Activated naive CD4-positive, alpha-beta T cell treated with anti-CD3 and anti-CD28 coated beads, Interleukin-2, amount 50 U/mL, for 24 hours (primary cell): ENCODE results near the gene MT1M.
"Not testable (repeated sequence)": the region's sequence is repeated elsewhere in the genome, so short reads cannot be mapped to it uniquely, and the experiment has no call there.

Experiments used
- H3K27ac Mint-ChIP-seq: one replicate; pipeline ENCODE4 v1.8.0; 2021; ENCODE audit warnings: mild to moderate bottlenecking, mixed read lengths
- H3K27me3 Mint-ChIP-seq: one replicate; pipeline ENCODE4 v1.8.0; 2021; ENCODE audit warnings: mixed read lengths
- H3K36me3 Mint-ChIP-seq: one replicate; pipeline ENCODE4 v1.8.0; 2021; ENCODE audit warnings: mixed read lengths
- H3K4me1 Mint-ChIP-seq: one replicate; pipeline ENCODE4 v1.8.0; 2021; ENCODE audit warnings: mixed read lengths
- H3K4me3 Mint-ChIP-seq: one replicate; pipeline ENCODE4 v1.8.0; 2021; ENCODE audit warnings: mild to moderate bottlenecking, mixed read lengths
- H3K9me3 Mint-ChIP-seq: one replicate; pipeline ENCODE4 v1.8.0; 2021; ENCODE audit warnings: mixed read lengths

MT1M gene

GRCh38 chr16:56632156-56632847 lies at the start of gene MT1M:
Gene MT1M, plus strand, starts transcription at chr16:56632659. Its CDS starts 73 bp downstream, at chr16:56632732.
- H3K4me1 Mint-ChIP-seq = peaks cover 22% of the 10 kb centered on the region

GRCh38 chr16:56582911-56583310 lies 49.5 kb upstream of the MT1M start:
- H3K4me3 Mint-ChIP-seq, H3K27ac Mint-ChIP-seq, H3K36me3 Mint-ChIP-seq, H3K9me3 Mint-ChIP-seq, H3K27me3 Mint-ChIP-seq, H3K4me1 Mint-ChIP-seq: not testable (repeated sequence)

More at GRCh38 chr16:56632156-56632847, at the start of gene MT1M:
- Mint-ChIP-seq H3K36me3 (no peaks in the 10 kb centered on the region), H3K4me3 (peak within 1 kb of the TSS; percentile 78), H3K27me3 (peaks cover 44% of the 10 kb centered on the region), H3K9me3 (no peaks in the 10 kb centered on the region), H3K27ac (no peak within 1 kb of the TSS)

- Mint-ChIP-seq H3K36me3 (no peaks in the 10 kb centered on the region), H3K27me3 (peaks cover 3% of the 10 kb centered on the region), H3K9me3 (no peaks in the 10 kb centered on the region), H3K4me1 (no peaks in the 10 kb centered on the region), H3K4me3 (no peak overlapping the region), H3K27ac (no peak overlapping the region)
Observed at GRCh38 chr16:56583351-56584168, 48.9 kb upstream of the MT1M start.

GRCh38 chr16:56584276-56584675 lies 48.2 kb upstream of the MT1M start:
- H3K27ac Mint-ChIP-seq = no peak overlapping the region
- peaks cover 4% of the 10 kb centered on the region for H3K4me1 Mint-ChIP-seq
- H3K9me3 Mint-ChIP-seq = no peaks in the 10 kb centered on the region
- H3K27me3 Mint-ChIP-seq = peaks cover 5% of the 10 kb centered on the region
- H3K4me3 Mint-ChIP-seq = no peak overlapping the region
- no peaks in the 10 kb centered on the region for H3K36me3 Mint-ChIP-seq

GRCh38 chr16:56588781-56589140 lies 43.7 kb upstream of the MT1M start:
- Mint-ChIP-seq H3K4me3 (peak overlapping the region; percentile 89), H3K27me3 (peaks cover 9% of the 10 kb centered on the region), H3K27ac (peak overlapping the region; percentile 55), H3K4me1 (peaks cover 15% of the 10 kb centered on the region), H3K36me3 (no peaks in the 10 kb centered on the region), H3K9me3 (no peaks in the 10 kb centered on the region)

- Mint-ChIP-seq H3K9me3 (no peaks in the 10 kb centered on the region), H3K27me3 (peaks cover 9% of the 10 kb centered on the region), H3K27ac (peak within 1 kb of the TSS; percentile 55), H3K4me1 (peaks cover 15% of the 10 kb centered on the region), H3K36me3 (no peaks in the 10 kb centered on the region), H3K4me3 (peak within 1 kb of the TSS; percentile 89)
Observed at GRCh38 chr16:56589141-56590039, 43.1 kb upstream of the MT1M start, which contains the start of gene MT3. Gene MT3, plus strand, starts transcription at chr16:56589528. Its CDS starts 63 bp downstream, at chr16:56589591.

GRCh38 chr16:56591377-56592060 lies 40.9 kb upstream of the MT1M start:
- peaks cover 15% of the 10 kb centered on the region for H3K4me1 Mint-ChIP-seq
- no peaks in the 10 kb centered on the region for H3K9me3 Mint-ChIP-seq
- peaks cover 9% of the 10 kb centered on the region for H3K27me3 Mint-ChIP-seq
- H3K27ac Mint-ChIP-seq = no peak overlapping the region
- H3K36me3 Mint-ChIP-seq = no peaks in the 10 kb centered on the region
- H3K4me3 Mint-ChIP-seq = no peak overlapping the region

GRCh38 chr16:56593573-56594291 lies 38.7 kb upstream of the MT1M start:
- Mint-ChIP-seq H3K4me1 (peaks cover 14% of the 10 kb centered on the region), H3K27ac (no peak overlapping the region), H3K27me3 (peaks cover 6% of the 10 kb centered on the region), H3K9me3 (no peaks in the 10 kb centered on the region), H3K36me3 (no peaks in the 10 kb centered on the region), H3K4me3 (no peak overlapping the region)

GRCh38 chr16:56594292-56594619 lies 38.2 kb upstream of the MT1M start:
- H3K36me3 Mint-ChIP-seq = no peaks in the 10 kb centered on the region
- H3K9me3 Mint-ChIP-seq = no peaks in the 10 kb centered on the region
- no peak overlapping the region for H3K27ac Mint-ChIP-seq
- peaks cover 11% of the 10 kb centered on the region for H3K4me1 Mint-ChIP-seq
- no peak overlapping the region for H3K4me3 Mint-ChIP-seq
- H3K27me3 Mint-ChIP-seq = peaks cover 4% of the 10 kb centered on the region

- no peaks in the 10 kb centered on the region for H3K27me3 Mint-ChIP-seq
- H3K4me1 Mint-ChIP-seq = peaks cover 4% of the 10 kb centered on the region
- H3K4me3 Mint-ChIP-seq = no peak overlapping the region
- no peaks in the 10 kb centered on the region for H3K36me3 Mint-ChIP-seq
- peak overlapping the region; percentile 14 for H3K27ac Mint-ChIP-seq
- H3K9me3 Mint-ChIP-seq = no peaks in the 10 kb centered on the region
Observed at GRCh38 chr16:56600398-56600999, 32.0 kb upstream of the MT1M start.

GRCh38 chr16:56601325-56601724 lies 31.1 kb upstream of the MT1M start:
- H3K4me1 Mint-ChIP-seq = peaks cover 8% of the 10 kb centered on the region
- no peaks in the 10 kb centered on the region for H3K27me3 Mint-ChIP-seq
- H3K27ac Mint-ChIP-seq = no peak overlapping the region
- no peaks in the 10 kb centered on the region for H3K9me3 Mint-ChIP-seq
- H3K36me3 Mint-ChIP-seq = no peaks in the 10 kb centered on the region
- H3K4me3 Mint-ChIP-seq = no peak overlapping the region

GRCh38 chr16:56603589-56603988 lies 28.9 kb upstream of the MT1M start:
- Mint-ChIP-seq H3K9me3 (no peaks in the 10 kb centered on the region), H3K27me3 (no peaks in the 10 kb centered on the region), H3K4me1 (peaks cover 26% of the 10 kb centered on the region), H3K27ac (no peak overlapping the region), H3K36me3 (no peaks in the 10 kb centered on the region), H3K4me3 (no peak overlapping the region)

- Mint-ChIP-seq H3K27ac (no peak overlapping the region), H3K9me3 (no peaks in the 10 kb centered on the region), H3K36me3 (no peaks in the 10 kb centered on the region), H3K4me1 (peaks cover 32% of the 10 kb centered on the region), H3K4me3 (no peak overlapping the region), H3K27me3 (no peaks in the 10 kb centered on the region)
Observed at GRCh38 chr16:56604966-56605365, 27.5 kb upstream of the MT1M start.

GRCh38 chr16:56605475-56605874 lies 27.0 kb upstream of the MT1M start:
- Mint-ChIP-seq H3K36me3 (no peaks in the 10 kb centered on the region), H3K4me1 (peaks cover 34% of the 10 kb centered on the region), H3K27ac (no peak overlapping the region), H3K27me3 (no peaks in the 10 kb centered on the region), H3K9me3 (no peaks in the 10 kb centered on the region), H3K4me3 (no peak overlapping the region)
